GM12878 (cell line): ENCODE results near the gene CD300A. TPM values are rescaled to one million over a fixed set of nuclear protein-coding genes. Genes with fewer than 3 reads are reported as not detected.
"Not testable (repeated sequence)": the region's sequence is repeated elsewhere in the genome, so short reads cannot be mapped to it uniquely, and the experiment has no call there.

Experiments used
- ATAC-seq: fragments of 200-7000 bp; cut with Tn5 transposase; 3 replicates; pipeline ENCODE4 v1.9.1; 2020; ENCODE audit warnings: mild to moderate bottlenecking, moderate library complexity
- BruUV-seq: library from RNA; stranded (reverse); fragments of 400-500 nt; replicated peaks from 2 replicates; lab custom pipeline; 2021; lab: Mats Ljungman, UMichigan
- CTCF ChIA-PET: fragments of 300-600 bp; sonication (Branson Sonifier 250); formaldehyde crosslinking; extraction: SDS; loops from one replicate; lab custom pipeline; 2021; ENCODE audit warnings: inconsistent platforms; lab: Yijun Ruan, JAX
- POLR2A ChIA-PET: fragments of 350-600 bp; formaldehyde crosslinking; extraction: SDS; loops from one replicate; lab custom pipeline; 2021; ENCODE audit warnings: inconsistent platforms; lab: Charles Lee
- RAD21 ChIA-PET: fragments of 300-600 bp; sonication (Branson Sonifier 250); formaldehyde crosslinking; loops from one replicate; lab custom pipeline; 2023; ENCODE audit warnings: antibody characterized with exemption; ENCODE audit not compliant: unreplicated experiment; lab: Charles Lee
- SMC1A ChIA-PET: fragments of 300-600 bp; sonication (Branson Sonifier 250); formaldehyde crosslinking; loops from one replicate; lab custom pipeline; 2023; ENCODE audit not compliant: unreplicated experiment, uncharacterized antibody; lab: Charles Lee
- DNase-seq: peaks from one replicate; pipeline ENCODE4 v3.0.0-alpha.2; 2011; ENCODE audit warnings: low read depth, low spot score
- FAIRE-seq: peaks from 3 replicates; lab custom pipeline; 2011; peaks lifted over from hg19 to GRCh38; lab: Jason Lieb, UNC
- H2AFZ ChIP-seq: 2 replicates; pipeline ENCODE4 v1.6.0; 2011; ENCODE audit warnings: low read depth, low read length, control low read depth; ENCODE audit not compliant: control insufficient read depth
- H3K27ac ChIP-seq: 2 replicates; pipeline ENCODE4 v1.5.1; 2011; ENCODE audit warnings: control low read depth; ENCODE audit not compliant: control insufficient read depth, insufficient read depth
- H3K27me3 ChIP-seq, 2 experiments: replicated peaks in 1 of 2; 2 replicates each; pipeline versions ENCODE4 v1.6.0 to v1.6.1; 2011; ENCODE audit warnings: low read length in 1 of 2; ENCODE audit not compliant: control insufficient read depth in 2 of 2, insufficient read depth in 2 of 2
- H3K36me3 ChIP-seq, 2 experiments: 2 replicates each; pipeline ENCODE4 v1.5.1; 2011; ENCODE audit warnings: low read length in 1 of 2; ENCODE audit not compliant: control insufficient read depth in 2 of 2, insufficient read depth in 2 of 2
- H3K4me1 ChIP-seq: 2 replicates; pipeline ENCODE4 v1.6.1; 2011; ENCODE audit warnings: mild to moderate bottlenecking, low read length, moderate library complexity, mixed read lengths; ENCODE audit not compliant: control insufficient read depth, insufficient read depth
- H3K4me2 ChIP-seq: 2 replicates; pipeline ENCODE4 v1.6.0; 2011; ENCODE audit warnings: control low read depth; ENCODE audit not compliant: control insufficient read depth, insufficient read depth
- H3K4me3 ChIP-seq: fragments of 200-600 bp; sonication (generic); 2 replicates; pipeline ENCODE4 v1.5.1; 2016
- H3K79me2 ChIP-seq: 2 replicates; pipeline ENCODE4 v1.6.0; 2011; ENCODE audit warnings: low read length; ENCODE audit not compliant: control insufficient read depth, insufficient read depth
- H3K9ac ChIP-seq: 2 replicates; pipeline ENCODE4 v1.8.0; 2011; ENCODE audit warnings: low read length, control low read depth, mixed read lengths; ENCODE audit not compliant: control insufficient read depth, insufficient read depth
- H3K9me3 ChIP-seq: replicated peaks from 3 replicates; pipeline ENCODE4 v1.5.1; 2011; ENCODE audit warnings: mild to moderate bottlenecking, low read length; ENCODE audit not compliant: control insufficient read depth, insufficient read depth
- H4K20me1 ChIP-seq: 2 replicates; pipeline ENCODE4 v1.6.0; 2011; ENCODE audit not compliant: control insufficient read depth, insufficient read depth
- BCL11A ChIP-seq: IDR thresholded peaks from 2 replicates; pipeline ENCODE4 v1.6.1; 2011; ENCODE audit warnings: low read depth, low read length
- ESRRA ChIP-seq: IDR thresholded peaks from 2 replicates; pipeline ENCODE4 v1.6.1; 2012; ENCODE audit warnings: mild to moderate bottlenecking, low read length, improper control_type of control experiment
- KLF5 ChIP-seq: fragments of 450-650 bp; IDR thresholded peaks from 2 replicates; pipeline ENCODE4 v1.6.1; 2014; ENCODE audit warnings: mild to moderate bottlenecking; ENCODE audit not compliant: partially characterized antibody
- LARP7 ChIP-seq: fragments of 450-650 bp; IDR thresholded peaks from 2 replicates; pipeline ENCODE4 v1.6.1; 2017; ENCODE audit warnings: mild to moderate bottlenecking
- MEF2B ChIP-seq: fragments of 450-650 bp; IDR thresholded peaks from 2 replicates; pipeline ENCODE4 v1.6.1; 2018; ENCODE audit warnings: mild to moderate bottlenecking, moderate library complexity; ENCODE audit not compliant: partially characterized antibody, poor library complexity, severe bottlenecking
- POU2F2 ChIP-seq: IDR thresholded peaks from 3 replicates; pipeline ENCODE4 v1.6.1; 2011; ENCODE audit warnings: low read depth, mild to moderate bottlenecking, low read length, borderline replicate concordance
- RELB ChIP-seq: fragments of 450-650 bp; IDR thresholded peaks from 2 replicates; pipeline ENCODE4 v1.6.1; 2017; ENCODE audit warnings: low read depth, mild to moderate bottlenecking, moderate library complexity
- WGBS: methylation state at CpG from one replicate; pipeline ENCODE4 v1.1.6; 2016; ENCODE audit warnings: low lambda C conversion rate; ENCODE audit not compliant: insufficient replicate concordance, insufficient coverage; ENCODE audit errors: missing lambda C conversion rate; 5-methylcytosine and 5-hydroxymethylcytosine counted together
- in situ Hi-C: fragments of 300-500 bp; cut with MboI; formaldehyde crosslinking; loops from 9 replicates; pipeline ENCODE4 v1.14.3; 2018; ENCODE audit warnings: mixed read lengths
- intact Hi-C: fragments of 100-400 bp; cut with micrococcal nuclease; formaldehyde crosslinking; loops from one replicate; pipeline ENCODE4 v1.14.2; 2022; ENCODE audit not compliant: unreplicated experiment
- polyA plus RNA-seq, 11 experiments: library from polyadenylated mRNA; depleted of rRNA in 4 of 11; unstranded in 6 of 11; stranded (reverse) in 5 of 11; fragments of >200 nt; fragmentation: Nextera tagmentation in 4 of 11; fragmentation: Illumina TruSeq in 1 of 11; extraction: Ambion mirVana in 4 of 11; extraction: Trizol in 1 of 11; gene quantifications; 1 replicate in 1 of 11; 2 replicates in 10 of 11; pipeline versions ENCODE4 v1.2.1 to v1.2.3, GENCODE V29; 2011 to 2016; ENCODE audit warnings: inconsistent platforms in 2 of 11, missing spikeins in 2 of 11, low read depth in 1 of 11
- total RNA-seq, 4 experiments: library from RNA; depleted of rRNA in 3 of 4; stranded (reverse); fragments of >200 nt in 3 of 4; fragmentation: Illumina TruSeq in 1 of 4; extraction: Trizol in 1 of 4; gene quantifications; 2 replicates each; pipeline versions ENCODE4 v1.2.1 to v1.2.3, GENCODE V29; 2013 to 2021

The CD300A gene
- total and polyA plus RNA-seq, 10 of the 15 experiments (the other 5 are each of a cell fraction or from before 2014, with no cell fraction given) = 10.6 to 128 (median 36.1) TPM

DNA sequence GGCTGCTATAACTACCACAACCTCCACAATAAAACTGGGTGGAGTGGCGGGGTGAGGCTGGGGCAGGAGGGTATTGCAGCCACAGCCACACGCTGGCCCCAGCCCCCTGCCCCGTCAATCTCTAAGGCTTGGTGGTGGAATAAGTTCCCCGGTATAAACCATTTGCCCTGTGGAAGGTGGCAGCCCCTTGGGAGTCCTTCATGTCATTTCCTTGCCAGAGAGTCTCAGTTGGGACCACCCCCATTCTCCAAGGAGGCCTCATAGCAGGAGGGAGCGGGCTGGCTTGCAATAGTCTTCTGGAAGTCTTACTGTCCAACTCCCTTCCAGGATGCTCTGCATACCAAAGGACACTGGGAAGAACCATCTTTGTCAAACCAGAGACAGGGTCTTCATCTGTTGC, 19.4 kb downstream of the CD300A start (continued):
- no peak for TF ChIP-seq RELB
- no peak for TF ChIP-seq POU2F2
- no peak for TF ChIP-seq KLF5
- TF ChIP-seq ESRRA = no peak
- TF ChIP-seq LARP7 = no peak
- TF ChIP-seq BCL11A = no peak
- no peak for TF ChIP-seq MEF2B

GRCh38 chr17:74488276-74488675, 21.8 kb downstream of the CD300A start:
- not testable (repeated sequence) for H3K4me2 ChIP-seq
- 90% methylated on average over 4 of the region's 4 CpGs for WGBS

More at GRCh38 chr17:74488276-74488675, 21.8 kb downstream of the CD300A start:
- H3K27ac ChIP-seq, intact Hi-C loops, FAIRE-seq, H2AFZ ChIP-seq, DNase-seq, in situ Hi-C loops, H4K20me1 ChIP-seq, H3K79me2 ChIP-seq, H3K4me3 ChIP-seq, H3K9ac ChIP-seq, ATAC-seq, H3K4me1 ChIP-seq, H3K9me3 ChIP-seq, H3K27me3 ChIP-seq, BruUV-seq: not testable (repeated sequence)
- SMC1A ChIA-PET = interaction anchor here (0.7 to 1.9 kb wide), 4 partner anchors 10 to 31 kb away, joined by 3 to 7 read pairs (median 5); no protein-coding TSS in a partner anchor
- peaks cover 7 to 31% of the 10 kb centered on the region in 2 experiments for H3K36me3 ChIP-seq
- CTCF ChIA-PET = interaction anchor here (0.9 to 2.1 kb wide), 5 partner anchors 19 to 120 kb away, joined by 3 to 10 read pairs (median 4); no protein-coding TSS in a partner anchor
- RAD21 ChIA-PET = interaction anchor here (1.0 to 1.5 kb wide), 4 partner anchors 10 to 120 kb away, joined by 3 to 4 read pairs (median 3); no protein-coding TSS in a partner anchor
- POLR2A ChIA-PET = interaction anchor here (0.6 to 1.4 kb wide), 2 partner anchors 13 kb away, joined by 3 to 4 read pairs; no protein-coding TSS in a partner anchor
